Rectal smooth muscle tissue (tissue), 1 donor: ENCODE data around the gene ACOXL.

ENCODE experiments used
- H3K27ac ChIP-seq: one replicate; pipeline ENCODE4 v1.7.0; 2013; ENCODE audit warnings: low read depth, low read length, inconsistent platforms
- H3K27me3 ChIP-seq: one replicate; pipeline ENCODE4 v1.7.0; 2013; ENCODE audit warnings: low read length; ENCODE audit not compliant: control insufficient read depth, insufficient read depth
- H3K36me3 ChIP-seq: one replicate; pipeline ENCODE4 v1.7.0; 2013; ENCODE audit warnings: low read length; ENCODE audit not compliant: control insufficient read depth, insufficient read depth
- H3K4me1 ChIP-seq: one replicate; pipeline ENCODE4 v1.7.0; 2013; ENCODE audit warnings: low read length; ENCODE audit not compliant: control insufficient read depth, insufficient read depth
- H3K4me3 ChIP-seq: one replicate; pipeline ENCODE4 v1.7.0; 2013; ENCODE audit warnings: low read length
- H3K9ac ChIP-seq: one replicate; pipeline ENCODE4 v1.7.0; 2013; ENCODE audit warnings: low read length

Gene ACOXL

GRCh38 chr2:111148925-111149324 is 416.6 kb downstream of the ACOXL start:
- no peak overlapping the region for H3K27ac ChIP-seq
- no peak overlapping the region for H3K9ac ChIP-seq
- H3K36me3 ChIP-seq = no peaks in the 10 kb centered on the region

DNA sequence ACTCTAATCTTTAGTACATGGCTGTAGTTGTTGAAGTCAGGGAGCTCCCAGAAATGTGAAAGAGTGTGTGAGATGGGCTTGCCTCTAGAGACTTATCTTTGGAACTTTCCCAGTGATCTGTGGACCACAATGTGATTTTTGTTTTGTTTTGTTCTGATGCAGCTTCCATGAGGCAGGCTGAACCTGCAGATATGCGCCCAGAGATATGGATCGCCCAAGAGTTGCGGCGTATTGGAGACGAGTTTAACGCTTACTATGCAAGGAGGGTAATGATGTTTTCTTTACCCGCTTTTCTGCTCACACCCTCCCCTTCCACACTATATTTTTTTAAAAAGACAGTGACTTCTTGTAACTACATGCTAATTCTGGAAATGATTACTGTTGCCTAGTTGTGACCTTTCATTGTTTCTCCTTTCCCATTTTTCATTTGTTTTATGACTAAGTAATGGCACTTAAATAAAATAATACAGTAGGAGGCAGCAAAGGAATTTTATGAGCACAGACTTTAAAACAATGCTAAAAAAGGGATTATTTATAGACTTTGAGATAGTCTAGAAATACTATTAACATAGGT is 417.6 kb downstream of the ACOXL start:
- Histone ChIP-seq H3K4me3 (no peak overlapping the region), H3K36me3 (no peaks in the 10 kb centered on the region), H3K27me3 (no peaks in the 10 kb centered on the region), H3K4me1 (no peaks in the 10 kb centered on the region), H3K9ac (no peak overlapping the region), H3K27ac (no peak overlapping the region)

More at GRCh38 chr2:111148925-111149324, 416.6 kb downstream of the ACOXL start:
- no peaks in the 10 kb centered on the region for H3K4me1 ChIP-seq
- H3K27me3 ChIP-seq = no peaks in the 10 kb centered on the region
- H3K4me3 ChIP-seq = no peak overlapping the region

- Histone ChIP-seq H3K27ac (no peak overlapping the region), H3K27me3 (no peaks in the 10 kb centered on the region), H3K4me3 (no peak overlapping the region), H3K9ac (no peak overlapping the region), H3K4me1 (no peaks in the 10 kb centered on the region), H3K36me3 (peaks cover 2% of the 10 kb centered on the region)
These were observed 422.4 kb downstream of the ACOXL start for GRCh38 chr2:111154758-111155157.

DNA sequence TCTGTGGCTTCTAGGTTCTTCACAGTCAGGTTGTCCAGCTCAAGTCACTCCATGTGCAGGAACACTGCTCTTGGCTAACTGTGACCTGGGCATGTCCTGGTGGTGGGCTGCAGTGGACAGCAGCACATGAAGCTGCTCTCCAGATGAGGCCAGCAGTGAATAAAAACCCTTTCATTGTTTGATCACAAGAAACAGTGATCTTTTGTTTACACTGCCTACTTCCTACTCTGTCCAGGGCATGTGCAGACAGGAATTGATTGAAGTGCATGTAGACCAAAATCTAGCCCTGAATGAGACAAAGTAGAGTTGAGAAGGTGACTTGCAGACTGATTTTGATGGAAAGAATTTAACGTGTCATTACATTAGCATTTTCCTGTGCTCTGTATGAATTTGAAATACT is 423.2 kb downstream of the ACOXL start:
- Histone ChIP-seq H3K4me1 (no peaks in the 10 kb centered on the region), H3K4me3 (no peak overlapping the region), H3K36me3 (peaks cover 2% of the 10 kb centered on the region), H3K27ac (no peak overlapping the region), H3K27me3 (no peaks in the 10 kb centered on the region), H3K9ac (no peak overlapping the region)

DNA sequence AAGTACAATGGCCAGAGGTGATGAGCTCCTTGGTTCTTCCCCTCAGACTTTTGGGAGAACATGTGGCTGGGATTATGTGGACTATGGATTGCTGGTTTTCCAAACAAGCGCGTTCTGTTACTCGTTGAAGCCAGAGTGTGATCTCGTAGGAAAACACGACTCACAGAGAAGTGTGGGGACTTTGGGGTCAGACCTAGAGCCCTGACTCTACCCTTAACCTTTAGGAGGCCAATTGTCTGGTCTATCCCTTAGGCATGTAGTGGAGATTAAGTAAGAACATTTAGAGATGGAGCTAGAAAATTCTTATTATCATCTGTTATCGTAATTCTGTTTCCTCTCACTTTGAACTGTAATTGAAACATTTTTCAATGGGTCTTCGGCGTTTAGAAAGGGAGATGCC is 424.2 kb downstream of the ACOXL start:
- Histone ChIP-seq H3K4me3 (no peak overlapping the region), H3K9ac (no peak overlapping the region), H3K27me3 (no peaks in the 10 kb centered on the region), H3K4me1 (no peaks in the 10 kb centered on the region), H3K36me3 (peaks cover 2% of the 10 kb centered on the region), H3K27ac (no peak overlapping the region)

- Histone ChIP-seq H3K27me3 (no peaks in the 10 kb centered on the region), H3K27ac (no peak overlapping the region), H3K4me3 (no peak overlapping the region), H3K4me1 (no peaks in the 10 kb centered on the region), H3K36me3 (peaks cover 2% of the 10 kb centered on the region), H3K9ac (no peak overlapping the region)
These were observed 424.8 kb downstream of the ACOXL start for GRCh38 chr2:111157071-111157661.

- Histone ChIP-seq H3K4me3 (no peak overlapping the region), H3K4me1 (no peaks in the 10 kb centered on the region), H3K9ac (no peak overlapping the region), H3K27ac (no peak overlapping the region), H3K27me3 (no peaks in the 10 kb centered on the region), H3K36me3 (peaks cover 2% of the 10 kb centered on the region)
These were observed 425.4 kb downstream of the ACOXL start for GRCh38 chr2:111157798-111158197.

- H3K4me1 ChIP-seq = no peaks in the 10 kb centered on the region
- H3K27ac ChIP-seq = no peak overlapping the region
- H3K4me3 ChIP-seq = no peak overlapping the region
- H3K36me3 ChIP-seq = peaks cover 2% of the 10 kb centered on the region
- H3K27me3 ChIP-seq = no peaks in the 10 kb centered on the region
- no peak overlapping the region for H3K9ac ChIP-seq
These were observed 427.3 kb downstream of the ACOXL start for GRCh38 chr2:111159641-111160040.

- no peak overlapping the region for H3K27ac ChIP-seq
- H3K27me3 ChIP-seq = no peaks in the 10 kb centered on the region
- no peaks in the 10 kb centered on the region for H3K4me1 ChIP-seq
- no peak overlapping the region for H3K4me3 ChIP-seq
- H3K36me3 ChIP-seq = peaks cover 2% of the 10 kb centered on the region
- H3K9ac ChIP-seq = no peak overlapping the region
These were observed 428.4 kb downstream of the ACOXL start for GRCh38 chr2:111160758-111161157.

- Histone ChIP-seq H3K36me3 (peaks cover 2% of the 10 kb centered on the region), H3K27me3 (no peaks in the 10 kb centered on the region), H3K4me1 (no peaks in the 10 kb centered on the region), H3K27ac (no peak overlapping the region), H3K4me3 (no peak overlapping the region), H3K9ac (no peak overlapping the region)
These were observed 429.6 kb downstream of the ACOXL start for GRCh38 chr2:111161971-111162370.

- no peak overlapping the region for H3K4me3 ChIP-seq
- H3K36me3 ChIP-seq = peaks cover 2% of the 10 kb centered on the region
- no peak overlapping the region for H3K9ac ChIP-seq
- no peaks in the 10 kb centered on the region for H3K27me3 ChIP-seq
- H3K4me1 ChIP-seq = no peaks in the 10 kb centered on the region
- H3K27ac ChIP-seq = no peak overlapping the region
These were observed 430.5 kb downstream of the ACOXL start for GRCh38 chr2:111162718-111163331.

- no peaks in the 10 kb centered on the region for H3K4me1 ChIP-seq
These were observed 431.7 kb downstream of the ACOXL start for GRCh38 chr2:111164078-111164477.

DNA sequence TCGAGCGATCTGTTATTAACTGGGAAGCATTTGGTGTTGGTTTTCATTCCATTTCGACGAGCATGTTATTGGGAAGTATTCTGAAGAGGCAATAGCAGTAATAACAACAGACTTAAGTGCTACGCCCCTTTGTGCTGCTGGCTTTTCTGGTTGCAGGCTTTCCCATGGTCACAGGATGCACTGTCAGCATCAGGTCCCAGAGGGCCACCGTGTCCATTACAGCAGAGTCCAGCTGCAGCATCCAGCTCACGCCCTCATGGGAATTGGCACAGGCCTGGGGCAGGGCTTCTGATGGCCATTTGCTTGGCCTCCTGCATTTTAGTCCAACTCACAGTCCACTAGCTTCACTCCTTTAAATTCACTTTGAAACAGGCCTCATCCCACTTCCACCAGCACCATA is 432.7 kb downstream of the ACOXL start:
- Histone ChIP-seq H3K4me3 (no peak overlapping the region), H3K27ac (no peak overlapping the region), H3K27me3 (no peaks in the 10 kb centered on the region), H3K36me3 (no peaks in the 10 kb centered on the region), H3K4me1 (no peaks in the 10 kb centered on the region), H3K9ac (no peak overlapping the region)

More at GRCh38 chr2:111164078-111164477, 431.7 kb downstream of the ACOXL start:
- Histone ChIP-seq H3K27me3 (no peaks in the 10 kb centered on the region), H3K36me3 (no peaks in the 10 kb centered on the region), H3K9ac (no peak overlapping the region), H3K4me3 (no peak overlapping the region), H3K27ac (no peak overlapping the region)
